ENCODE data around the gene LAD1. TPM values are rescaled to one million over a fixed set of nuclear protein-coding genes. Genes with fewer than 3 reads are reported as not detected.

Gene LAD1
- total RNA-seq: 186 and 189 TPM in 2 replicates

GRCh38 chr1:201399018-201399351, at the start of gene LAD1:
TSS of gene LAD1 (minus strand) at chr1:201399324. CDS start at chr1:201399306, 18 bp downstream.

GRCh38 chr1:201377611-201378092, 21.5 kb downstream of the LAD1 start, which contains the start of gene TNNT2:
TSS of gene TNNT2 (minus strand) at chr1:201377680. CDS start at chr1:201373254, 4,426 bp downstream.

Other genes starting within 250 kb of the LAD1 start
- 70.3 and 97.8 TPM in 2 replicates for gene TMEM9, start 244.8 kb downstream of the LAD1 start, total RNA-seq
- gene IGFN1, start 208.5 kb downstream of the LAD1 start, total RNA-seq: 0.48 TPM in 1 of 2 replicates, not detected in the other
- 263 and 280 TPM in 2 replicates for gene PKP1, start 115.8 kb downstream of the LAD1 start, total RNA-seq
- gene TNNT2, start 21.6 kb downstream of the LAD1 start, total RNA-seq: 0.48 and 1.3 TPM in 2 replicates
- gene TNNI1, start 22.4 kb upstream of the LAD1 start, total RNA-seq: under 0.01 TPM in 1 of 2 replicates, not detected in the other
- gene PHLDA3, start 69.9 kb upstream of the LAD1 start, total RNA-seq: 233 and 236 TPM in 2 replicates
- 124 and 475 TPM in 2 replicates for gene CSRP1, start 107.8 kb upstream of the LAD1 start, total RNA-seq
- gene NAV1, start 139.8 kb upstream of the LAD1 start, total RNA-seq: 4.7 and 7.0 TPM in 2 replicates

Data from tracheal epithelial cell (primary cell).